Spleen (tissue), 7 donors: ENCODE measurements around the gene PAK1.

ENCODE experiments used
- POLR2A ChIP-seq, 3 donors: fragments of 450-650 bp; IDR thresholded peaks; one replicate each; pipeline ENCODE4 v1.5.1; 2017; ENCODE audit warnings: antibody characterized with exemption in 3 of 3, mild to moderate bottlenecking in 1 of 3
- TF ChIP-seq, protein P1 (sequence below), 11 experiments: fragments of 200-600 bp in 7 of 11; fragments of 450-650 bp in 4 of 11; sonication (generic) in 4 of 11; IDR thresholded peaks in 8 of 11; conservative IDR thresholded peaks in 3 of 11; 1 replicate in 7 of 11; 2 replicates in 4 of 11; pipeline versions ENCODE4 v1.4.0 to v1.8.0; 2016 to 2021; ENCODE audit warnings: antibody characterized with exemption in 11 of 11, inconsistent platforms in 4 of 11, mild to moderate bottlenecking in 1 of 11
- donor health status: DM: no; HTN: no; CAD: no; lungs with moderate emphysema.
- donor health status: DM: no; HTN: no; CAD: no.
- donor health status: DM: no; HTN: no; CAD: no.

DNA sequence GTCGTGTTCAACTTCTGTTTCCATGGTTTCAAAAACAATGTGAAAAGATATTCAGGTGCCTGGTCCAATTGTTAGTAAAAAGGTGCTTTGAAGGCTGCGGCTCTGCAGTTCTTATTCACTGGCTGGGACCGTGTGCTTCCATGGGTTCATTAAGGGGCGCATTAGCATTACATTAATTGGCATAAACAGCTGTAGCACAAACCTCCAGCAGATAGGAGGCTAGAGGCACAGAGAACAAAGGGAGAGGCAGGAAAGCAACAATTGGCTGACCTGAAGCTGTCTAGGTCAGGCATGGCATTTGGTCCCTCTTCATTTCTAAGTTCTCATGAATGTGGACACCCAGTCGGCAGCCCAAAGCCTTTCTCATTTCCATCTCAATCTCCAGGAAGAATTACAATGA, 16.6 kb downstream of the PAK1 start:
- TF ChIP-seq, protein P1, sequence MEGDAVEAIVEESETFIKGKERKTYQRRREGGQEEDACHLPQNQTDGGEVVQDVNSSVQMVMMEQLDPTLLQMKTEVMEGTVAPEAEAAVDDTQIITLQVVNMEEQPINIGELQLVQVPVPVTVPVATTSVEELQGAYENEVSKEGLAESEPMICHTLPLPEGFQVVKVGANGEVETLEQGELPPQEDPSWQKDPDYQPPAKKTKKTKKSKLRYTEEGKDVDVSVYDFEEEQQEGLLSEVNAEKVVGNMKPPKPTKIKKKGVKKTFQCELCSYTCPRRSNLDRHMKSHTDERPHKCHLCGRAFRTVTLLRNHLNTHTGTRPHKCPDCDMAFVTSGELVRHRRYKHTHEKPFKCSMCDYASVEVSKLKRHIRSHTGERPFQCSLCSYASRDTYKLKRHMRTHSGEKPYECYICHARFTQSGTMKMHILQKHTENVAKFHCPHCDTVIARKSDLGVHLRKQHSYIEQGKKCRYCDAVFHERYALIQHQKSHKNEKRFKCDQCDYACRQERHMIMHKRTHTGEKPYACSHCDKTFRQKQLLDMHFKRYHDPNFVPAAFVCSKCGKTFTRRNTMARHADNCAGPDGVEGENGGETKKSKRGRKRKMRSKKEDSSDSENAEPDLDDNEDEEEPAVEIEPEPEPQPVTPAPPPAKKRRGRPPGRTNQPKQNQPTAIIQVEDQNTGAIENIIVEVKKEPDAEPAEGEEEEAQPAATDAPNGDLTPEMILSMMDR (IDR thresholded peaks at IDR 0.05 in 8 of 11, conservative IDR thresholded peaks at IDR 0.05 in 3 of 11): no peak
- TF ChIP-seq POLR2A (IDR thresholded peaks at IDR 0.05): no peak
